K562 (cell line): Measurements from ENCODE around the gene NES. TPM values are rescaled to one million over a fixed set of nuclear protein-coding genes. Genes with fewer than 3 reads are reported as not detected.
A peak's percentile ranks its signal among the peaks of the same experiment; 100 is the strongest.

Source experiments
- ATAC-seq: fragments of 200-7000 bp; cut with Tn5 transposase; 3 replicates; pipeline ENCODE4 v1.9.1; 2020; ENCODE audit warnings: moderate library complexity
- BruUV-seq: library from RNA; stranded (reverse); fragments of 400-500 nt; replicated peaks from 2 replicates; lab custom pipeline; 2021; lab: Mats Ljungman, UMichigan
- CTCF ChIA-PET: fragments of 300-600 bp; formaldehyde crosslinking; extraction: SDS; loops from one replicate; lab custom pipeline; 2021; ENCODE audit warnings: low intra/inter-chr PET ratio; lab: Yijun Ruan, JAX
- POLR2A ChIA-PET: fragments of 300-600, 350-650 bp; sonication (Branson Sonifier 250); formaldehyde crosslinking; extraction: SDS; loops from one replicate; lab custom pipeline; 2021; ENCODE audit warnings: antibody characterized with exemption, inconsistent platforms; lab: Yijun Ruan, JAX
- DNase-seq, 4 experiments: peaks; one replicate each; pipeline versions ENCODE4 v3.0.0 to v3.0.0-alpha.2; 2011 to 2018; ENCODE audit warnings: low spot score in 3 of 4, mixed read lengths in 3 of 4; ENCODE audit errors: extremely low read depth in 1 of 4
- FAIRE-seq: peaks from 2 replicates; lab custom pipeline; 2011; peaks lifted over from hg19 to GRCh38; lab: Jason Lieb, UNC
- H2AFZ ChIP-seq: 2 replicates; pipeline ENCODE4 v1.6.0; 2011; ENCODE audit warnings: low read depth, low read length, control low read depth, inconsistent platforms
- H3K27ac ChIP-seq: fragments of 200-600 bp; 3 replicates; pipeline ENCODE4 v1.8.0; 2011; ENCODE audit warnings: low read depth, mild to moderate bottlenecking, control low read depth, inconsistent platforms, low read length, moderate library complexity, mixed read lengths; ENCODE audit errors: extremely low read depth
- H3K27me3 ChIP-seq, 2 experiments: fragments of 300-600 bp in 1 of 2; 2 replicates in 1 of 2; 3 replicates in 1 of 2; pipeline versions ENCODE4 v1.6.0 to v1.8.0; 2011; ENCODE audit warnings: inconsistent platforms in 2 of 2, low read length in 2 of 2, mild to moderate bottlenecking in 1 of 2, mixed read lengths in 1 of 2, moderate library complexity in 1 of 2; ENCODE audit not compliant: control insufficient read depth in 2 of 2, insufficient read depth in 2 of 2
- H3K36me3 ChIP-seq: fragments of 300-600 bp; 3 replicates; pipeline ENCODE4 v1.8.0; 2011; ENCODE audit warnings: mild to moderate bottlenecking, low read length, inconsistent platforms; ENCODE audit not compliant: control insufficient read depth, insufficient read depth
- H3K4me1 ChIP-seq, 2 experiments: fragments of 200-600 bp in 1 of 2; replicated peaks in 1 of 2; 2 replicates in 1 of 2; 3 replicates in 1 of 2; pipeline versions ENCODE4 v1.5.1 to v1.8.0; 2011; ENCODE audit warnings: inconsistent platforms in 2 of 2, low read length in 2 of 2, mild to moderate bottlenecking in 1 of 2, mixed read lengths in 1 of 2, moderate library complexity in 1 of 2; ENCODE audit not compliant: control insufficient read depth in 2 of 2, insufficient read depth in 2 of 2
- H3K4me2 ChIP-seq: 2 replicates; pipeline ENCODE4 v1.6.1; 2011; ENCODE audit warnings: low read length, control low read depth, inconsistent platforms, mixed read lengths; ENCODE audit not compliant: insufficient read depth
- H3K4me3 ChIP-seq: fragments of 200-600 bp; sonication (generic), shearing (Covaris generic); 2 replicates; pipeline ENCODE4 v1.5.1; 2016; ENCODE audit warnings: control low read depth, inconsistent platforms
- H3K79me2 ChIP-seq: fragments of 200-600 bp; 3 replicates; pipeline ENCODE4 v1.8.0; 2011; ENCODE audit warnings: low read length, inconsistent platforms; ENCODE audit not compliant: control insufficient read depth, insufficient read depth
- H3K9ac ChIP-seq, 2 experiments: 2 replicates each; pipeline versions ENCODE4 v1.6.0 to v1.6.1; 2011; ENCODE audit warnings: low read depth in 2 of 2, low read length in 2 of 2, control low read depth in 1 of 2, inconsistent platforms in 1 of 2, mild to moderate bottlenecking in 1 of 2, mixed read lengths in 1 of 2; ENCODE audit not compliant: insufficient read depth in 1 of 2
- H3K9me1 ChIP-seq: one replicate; pipeline ENCODE4 v1.6.0; 2011; ENCODE audit warnings: inconsistent platforms, mild to moderate bottlenecking, low read length, moderate library complexity; ENCODE audit not compliant: control insufficient read depth, insufficient read depth
- H3K9me3 ChIP-seq: replicated peaks from 2 replicates; pipeline ENCODE4 v1.5.1; 2011; ENCODE audit warnings: low read depth, low read length, inconsistent platforms; ENCODE audit not compliant: control insufficient read depth, insufficient read depth
- H4K20me1 ChIP-seq: replicated peaks from 2 replicates; pipeline ENCODE4 v1.6.1; 2011; ENCODE audit warnings: low read length, inconsistent platforms, mixed read lengths; ENCODE audit not compliant: control insufficient read depth, insufficient read depth
- CBFA2T3 ChIP-seq: fragments of 450-650 bp; IDR thresholded peaks from 2 replicates; pipeline ENCODE4 v1.6.1; 2017
- NR2C1 ChIP-seq, 2 experiments: fragments of 450-650 bp; IDR thresholded peaks; 2 replicates each; pipeline ENCODE4 v1.6.1; 2017; ENCODE audit warnings: mild to moderate bottlenecking in 2 of 2, antibody characterized with exemption in 1 of 2, inconsistent platforms in 1 of 2, missing compliant biosample characterization in 1 of 2, missing genetic modification characterization in 1 of 2
- POLR2G ChIP-seq: fragments of 200-400 bp; formaldehyde crosslinking; IDR thresholded peaks from 2 replicates; pipeline ENCODE4 v1.6.1; 2017; ENCODE audit warnings: low read depth, mild to moderate bottlenecking, antibody characterized with exemption, low read length, moderate library complexity
- SAFB2 ChIP-seq: fragments of 200-400 bp; formaldehyde crosslinking; IDR thresholded peaks from 2 replicates; pipeline ENCODE4 v1.6.1; 2018; ENCODE audit warnings: borderline replicate concordance, low read length, low read depth, moderate library complexity; ENCODE audit not compliant: severe bottlenecking
- WGBS: fragments of 100-300 bp; shearing (Covaris generic); methylation state at CpG from one replicate; pipeline ENCODE4 v1.1.6; 2016; ENCODE audit warnings: low coverage, mixed read lengths; ENCODE audit not compliant: insufficient coverage; ENCODE audit errors: missing lambda C conversion rate; 5-methylcytosine and 5-hydroxymethylcytosine counted together
- in situ Hi-C: fragments of 300-500 bp; cut with MboI; formaldehyde crosslinking; loops from 4 replicates; pipeline ENCODE4 v1.15.0; 2018; ENCODE audit warnings: inconsistent platforms, mixed read lengths
- intact Hi-C: fragments of 100-400 bp; cut with micrococcal nuclease; formaldehyde crosslinking; loops from 2 replicates; pipeline ENCODE4 v1.14.2; 2022
- polyA plus RNA-seq, 8 experiments: library from polyadenylated mRNA; depleted of rRNA in 4 of 8; stranded (reverse) in 5 of 8; unstranded in 3 of 8; fragments of >200 nt; fragmentation: Nextera tagmentation in 2 of 8; fragmentation: Illumina TruSeq in 1 of 8; extraction: Ambion mirVana in 2 of 8; extraction: Trizol in 1 of 8; gene quantifications; 2 replicates each; pipeline versions ENCODE4 v1.2.1 to v1.2.3, GENCODE V29; 2011 to 2014; ENCODE audit warnings: inconsistent platforms in 1 of 8, missing spikeins in 1 of 8
- total RNA-seq, 7 experiments: library from RNA; depleted of rRNA in 6 of 7; stranded (reverse); fragments of >200 nt in 6 of 7; fragmentation: Illumina TruSeq in 2 of 7; extraction: Trizol in 2 of 7; gene quantifications; 2 replicates each; pipeline versions ENCODE4 v1.2.1 to v1.2.3, GENCODE V29; 2011 to 2021; ENCODE audit warnings: low replicate concordance in 1 of 7
- TF ChIP-seq, protein P1 (sequence below): fragments of 450-650 bp; IDR thresholded peaks from 2 replicates; pipeline ENCODE4 v1.6.1; 2017; ENCODE audit warnings: antibody characterized with exemption, mild to moderate bottlenecking
- TF ChIP-seq, protein P2 (sequence below): fragments of 250-450 bp; sonication (Bioruptor Pico); IDR thresholded peaks from 2 replicates; pipeline ENCODE4 v1.5.0; 2021
- TF ChIP-seq, protein P3 (sequence below): fragments of 450-650 bp; IDR thresholded peaks from 2 replicates; pipeline ENCODE4 v1.6.1; 2016; ENCODE audit warnings: low read depth

The NES gene
- total and polyA plus RNA-seq, 9 of the 15 experiments (the other 6 are each of a cell fraction or from before 2014, with no cell fraction given): 0.10 to 8.6 (median 4.2) TPM

DNA sequence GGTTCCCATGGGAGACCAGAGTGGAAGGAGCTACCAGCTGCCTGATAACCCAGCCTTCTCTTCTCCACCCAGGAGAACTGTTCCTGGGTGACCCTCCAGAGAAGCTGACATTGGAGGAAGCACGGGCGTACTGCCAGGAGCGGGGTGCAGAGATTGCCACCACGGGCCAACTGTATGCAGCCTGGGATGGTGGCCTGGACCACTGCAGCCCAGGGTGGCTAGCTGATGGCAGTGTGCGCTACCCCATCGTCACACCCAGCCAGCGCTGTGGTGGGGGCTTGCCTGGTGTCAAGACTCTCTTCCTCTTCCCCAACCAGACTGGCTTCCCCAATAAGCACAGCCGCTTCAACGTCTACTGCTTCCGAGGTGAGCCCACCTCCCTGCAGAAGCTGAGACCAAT lies 28.7 kb downstream of the NES start (continued):
- TF ChIP-seq, protein P1, sequence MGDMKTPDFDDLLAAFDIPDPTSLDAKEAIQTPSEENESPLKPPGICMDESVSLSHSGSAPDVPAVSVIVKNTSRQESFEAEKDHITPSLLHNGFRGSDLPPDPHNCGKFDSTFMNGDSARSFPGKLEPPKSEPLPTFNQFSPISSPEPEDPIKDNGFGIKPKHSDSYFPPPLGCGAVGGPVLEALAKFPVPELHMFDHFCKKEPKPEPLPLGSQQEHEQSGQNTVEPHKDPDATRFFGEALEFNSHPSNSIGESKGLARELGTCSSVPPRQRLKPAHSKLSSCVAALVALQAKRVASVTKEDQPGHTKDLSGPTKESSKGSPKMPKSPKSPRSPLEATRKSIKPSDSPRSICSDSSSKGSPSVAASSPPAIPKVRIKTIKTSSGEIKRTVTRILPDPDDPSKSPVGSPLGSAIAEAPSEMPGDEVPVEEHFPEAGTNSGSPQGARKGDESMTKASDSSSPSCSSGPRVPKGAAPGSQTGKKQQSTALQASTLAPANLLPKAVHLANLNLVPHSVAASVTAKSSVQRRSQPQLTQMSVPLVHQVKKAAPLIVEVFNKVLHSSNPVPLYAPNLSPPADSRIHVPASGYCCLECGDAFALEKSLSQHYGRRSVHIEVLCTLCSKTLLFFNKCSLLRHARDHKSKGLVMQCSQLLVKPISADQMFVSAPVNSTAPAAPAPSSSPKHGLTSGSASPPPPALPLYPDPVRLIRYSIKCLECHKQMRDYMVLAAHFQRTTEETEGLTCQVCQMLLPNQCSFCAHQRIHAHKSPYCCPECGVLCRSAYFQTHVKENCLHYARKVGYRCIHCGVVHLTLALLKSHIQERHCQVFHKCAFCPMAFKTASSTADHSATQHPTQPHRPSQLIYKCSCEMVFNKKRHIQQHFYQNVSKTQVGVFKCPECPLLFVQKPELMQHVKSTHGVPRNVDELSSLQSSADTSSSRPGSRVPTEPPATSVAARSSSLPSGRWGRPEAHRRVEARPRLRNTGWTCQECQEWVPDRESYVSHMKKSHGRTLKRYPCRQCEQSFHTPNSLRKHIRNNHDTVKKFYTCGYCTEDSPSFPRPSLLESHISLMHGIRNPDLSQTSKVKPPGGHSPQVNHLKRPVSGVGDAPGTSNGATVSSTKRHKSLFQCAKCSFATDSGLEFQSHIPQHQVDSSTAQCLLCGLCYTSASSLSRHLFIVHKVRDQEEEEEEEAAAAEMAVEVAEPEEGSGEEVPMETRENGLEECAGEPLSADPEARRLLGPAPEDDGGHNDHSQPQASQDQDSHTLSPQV: no peak
- TF ChIP-seq, all 486 proteins: peak for 3

DNA sequence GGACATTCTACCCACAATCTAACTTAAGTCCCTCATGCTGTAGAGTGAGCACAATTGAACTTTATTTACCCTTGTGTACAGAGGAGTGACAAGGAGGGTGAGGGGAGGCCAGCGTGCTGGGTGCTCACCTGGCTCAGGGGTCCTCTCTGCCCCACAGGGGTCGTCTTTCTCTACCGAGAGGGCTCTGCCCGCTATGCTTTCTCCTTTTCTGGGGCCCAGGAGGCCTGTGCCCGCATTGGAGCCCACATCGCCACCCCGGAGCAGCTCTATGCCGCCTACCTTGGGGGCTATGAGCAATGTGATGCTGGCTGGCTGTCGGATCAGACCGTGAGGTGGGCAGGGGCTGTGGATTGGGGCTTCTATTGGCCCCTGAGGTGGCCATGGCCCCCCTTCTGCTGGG lies 29.9 kb downstream of the NES start:
- intact Hi-C loops: no loop called here
- 0 out of 2 replicates have a peak, but pooled peaks have one; percentile 10 for TF ChIP-seq NR2C1 (IDR thresholded peaks at IDR 0.05)
- no peak for TF ChIP-seq NR2C1 (tag; IDR thresholded peaks at IDR 0.05)
- no peak for TF ChIP-seq CBFA2T3
- TF ChIP-seq POLR2G: peak; percentile 40
- TF ChIP-seq, protein P2, sequence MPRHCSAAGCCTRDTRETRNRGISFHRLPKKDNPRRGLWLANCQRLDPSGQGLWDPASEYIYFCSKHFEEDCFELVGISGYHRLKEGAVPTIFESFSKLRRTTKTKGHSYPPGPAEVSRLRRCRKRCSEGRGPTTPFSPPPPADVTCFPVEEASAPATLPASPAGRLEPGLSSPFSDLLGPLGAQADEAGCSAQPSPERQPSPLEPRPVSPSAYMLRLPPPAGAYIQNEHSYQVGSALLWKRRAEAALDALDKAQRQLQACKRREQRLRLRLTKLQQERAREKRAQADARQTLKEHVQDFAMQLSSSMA (CRISPR knock-in tag): no peak
- TF ChIP-seq, protein P3, sequence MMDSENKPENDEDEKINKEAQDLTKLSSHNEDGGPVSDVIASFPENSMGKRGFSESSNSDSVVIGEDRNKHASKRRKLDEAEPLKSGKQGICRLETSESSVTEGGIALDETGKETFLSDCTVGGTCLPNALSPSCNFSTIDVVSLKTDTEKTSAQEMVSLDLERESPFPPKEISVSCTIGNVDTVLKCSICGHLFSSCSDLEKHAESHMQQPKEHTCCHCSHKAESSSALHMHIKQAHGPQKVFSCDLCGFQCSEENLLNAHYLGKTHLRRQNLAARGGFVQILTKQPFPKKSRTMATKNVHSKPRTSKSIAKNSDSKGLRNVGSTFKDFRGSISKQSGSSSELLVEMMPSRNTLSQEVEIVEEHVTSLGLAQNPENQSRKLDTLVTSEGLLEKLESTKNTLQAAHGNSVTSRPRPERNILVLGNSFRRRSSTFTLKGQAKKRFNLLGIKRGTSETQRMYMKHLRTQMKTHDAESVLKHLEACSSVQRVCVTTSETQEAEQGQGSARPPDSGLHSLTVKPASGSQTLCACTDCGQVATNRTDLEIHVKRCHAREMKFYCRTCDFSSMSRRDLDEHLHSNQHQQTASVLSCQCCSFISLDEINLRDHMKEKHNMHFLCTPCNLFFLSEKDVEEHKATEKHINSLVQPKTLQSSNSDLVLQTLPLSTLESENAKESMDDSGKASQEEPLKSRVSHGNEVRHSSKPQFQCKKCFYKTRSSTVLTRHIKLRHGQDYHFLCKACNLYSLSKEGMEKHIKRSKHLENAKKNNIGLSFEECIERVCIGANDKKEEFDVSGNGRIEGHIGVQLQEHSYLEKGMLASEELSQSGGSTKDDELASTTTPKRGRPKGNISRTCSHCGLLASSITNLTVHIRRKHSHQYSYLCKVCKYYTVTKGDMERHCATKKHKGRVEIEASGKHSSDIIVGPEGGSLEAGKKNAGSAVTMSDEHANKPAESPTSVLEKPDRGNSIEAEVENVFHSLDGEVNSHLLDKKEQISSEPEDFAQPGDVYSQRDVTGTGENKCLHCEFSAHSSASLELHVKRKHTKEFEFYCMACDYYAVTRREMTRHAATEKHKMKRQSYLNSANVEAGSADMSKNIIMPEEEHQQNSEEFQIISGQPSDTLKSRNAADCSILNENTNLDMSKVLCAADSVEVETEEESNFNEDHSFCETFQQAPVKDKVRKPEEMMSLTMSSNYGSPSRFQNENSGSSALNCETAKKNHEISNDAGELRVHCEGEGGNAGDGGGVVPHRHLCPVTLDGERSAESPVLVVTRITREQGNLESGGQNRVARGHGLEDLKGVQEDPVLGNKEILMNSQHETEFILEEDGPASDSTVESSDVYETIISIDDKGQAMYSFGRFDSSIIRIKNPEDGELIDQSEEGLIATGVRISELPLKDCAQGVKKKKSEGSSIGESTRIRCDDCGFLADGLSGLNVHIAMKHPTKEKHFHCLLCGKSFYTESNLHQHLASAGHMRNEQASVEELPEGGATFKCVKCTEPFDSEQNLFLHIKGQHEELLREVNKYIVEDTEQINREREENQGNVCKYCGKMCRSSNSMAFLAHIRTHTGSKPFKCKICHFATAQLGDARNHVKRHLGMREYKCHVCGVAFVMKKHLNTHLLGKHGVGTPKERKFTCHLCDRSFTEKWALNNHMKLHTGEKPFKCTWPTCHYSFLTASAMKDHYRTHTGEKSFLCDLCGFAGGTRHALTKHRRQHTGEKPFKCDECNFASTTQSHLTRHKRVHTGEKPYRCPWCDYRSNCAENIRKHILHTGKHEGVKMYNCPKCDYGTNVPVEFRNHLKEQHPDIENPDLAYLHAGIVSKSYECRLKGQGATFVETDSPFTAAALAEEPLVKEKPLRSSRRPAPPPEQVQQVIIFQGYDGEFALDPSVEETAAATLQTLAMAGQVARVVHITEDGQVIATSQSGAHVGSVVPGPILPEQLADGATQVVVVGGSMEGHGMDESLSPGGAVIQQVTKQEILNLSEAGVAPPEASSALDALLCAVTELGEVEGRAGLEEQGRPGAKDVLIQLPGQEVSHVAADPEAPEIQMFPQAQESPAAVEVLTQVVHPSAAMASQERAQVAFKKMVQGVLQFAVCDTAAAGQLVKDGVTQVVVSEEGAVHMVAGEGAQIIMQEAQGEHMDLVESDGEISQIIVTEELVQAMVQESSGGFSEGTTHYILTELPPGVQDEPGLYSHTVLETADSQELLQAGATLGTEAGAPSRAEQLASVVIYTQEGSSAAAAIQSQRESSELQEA: no peak
- no peak for TF ChIP-seq SAFB2

More for the DNA sequence above, 29.9 kb downstream of the NES start:
- POLR2A ChIA-PET: interaction anchor here (1.3 kb wide), 1 partner anchor 30 kb away, joined by 3 read pairs; no protein-coding TSS in a partner anchor
- no peaks in the 10 kb centered on the region for H3K79me2 ChIP-seq
- H2AFZ ChIP-seq: no peak overlapping the region
- H3K9ac ChIP-seq: peak overlapping the region in 1 of 2 experiments; percentile 29; a peak in 1 of 4 replicates
- 76% methylated on average over 4 of the region's 10 CpGs for WGBS
- CTCF ChIA-PET: no interaction called here
- H3K27ac ChIP-seq: no peak overlapping the region
- peaks cover 59% of the 10 kb centered on the region for H3K36me3 ChIP-seq
- H3K27me3 ChIP-seq: no peaks in the 10 kb centered on the region
- in situ Hi-C loops: no loop called here
- no peak overlapping the region for H3K4me2 ChIP-seq
- ATAC-seq (no peak), FAIRE-seq (no peak), DNase-seq (no peak)
- no peak overlapping the region for H3K4me3 ChIP-seq
- peaks cover 65% of the 10 kb centered on the region for H4K20me1 ChIP-seq
- peaks cover 6% of the 10 kb centered on the region for H3K9me1 ChIP-seq
- H3K4me1 ChIP-seq: peaks cover 0 to 27% of the 10 kb centered on the region in 2 experiments; a peak in 3 of 5 replicates
- no peaks in the 10 kb centered on the region for H3K9me3 ChIP-seq
- BruUV-seq: no TSS peak
